Measurements from ENCODE around the gene MCF2L. TPM values are rescaled to one million over a fixed set of nuclear protein-coding genes. Genes with fewer than 3 reads are reported as not detected.
A peak's percentile ranks its signal among the peaks of the same experiment; 100 is the strongest.

MCF2L gene
- polyA plus RNA-seq, 1 donor, result 30.9 TPM

DNA sequence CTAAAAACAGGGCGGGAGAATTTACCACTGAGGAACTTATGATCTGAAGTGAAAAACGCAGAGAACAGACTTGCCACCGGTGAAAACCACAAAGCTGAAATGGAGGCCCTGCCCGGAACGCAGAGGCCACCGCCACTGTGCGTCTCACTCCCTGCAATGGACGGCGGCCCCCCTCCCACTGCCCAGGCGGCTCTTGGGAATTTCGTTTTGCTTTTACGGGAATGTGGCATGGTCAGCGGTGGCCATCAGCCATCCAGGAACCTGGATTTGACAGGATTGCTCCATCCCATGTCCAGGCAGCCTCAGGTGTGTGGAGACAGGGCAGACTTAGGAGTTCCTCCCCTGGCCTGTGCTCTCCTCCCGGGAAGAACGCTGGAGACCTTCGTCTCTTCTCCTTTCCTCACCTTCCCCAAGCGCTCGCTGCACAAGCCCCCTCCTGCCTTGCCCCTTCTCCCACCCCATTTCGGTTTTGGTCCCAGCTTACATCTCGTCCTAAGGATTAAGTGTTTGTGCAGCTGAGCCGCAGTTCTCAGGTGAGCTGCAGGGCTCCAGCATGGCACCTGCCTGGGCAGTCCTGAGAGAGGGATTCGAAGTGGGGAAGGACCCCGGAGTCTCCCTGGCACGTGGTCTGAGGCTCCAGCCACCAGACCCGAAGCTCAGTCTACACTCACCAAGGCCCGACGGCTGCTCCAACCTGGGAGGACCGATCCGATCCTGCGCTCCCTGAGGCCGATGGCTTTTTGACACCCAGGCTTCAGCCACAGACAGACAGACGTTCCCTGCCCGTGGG lies 49.9 kb downstream of the MCF2L start:
- WGBS (ENCODE audit: insufficient coverage, low lambda C conversion rate), result 80% methylated on average over 1 of the region's 33 CpGs
- Histone ChIP-seq H3K27me3 (ENCODE audit: control insufficient read depth, insufficient read depth, low read length) (no peaks in the 10 kb centered on the region), H3K4me3 (ENCODE audit: low read length) (no peak overlapping the region), H3K36me3 (ENCODE audit: control insufficient read depth, insufficient read depth, low read length) (peaks cover 46% of the 10 kb centered on the region), H3K27ac (ENCODE audit: low read length) (no peak overlapping the region), H3K9me3 (ENCODE audit: control insufficient read depth, low read depth, low read length) (no peaks in the 10 kb centered on the region), H3K4me1 (ENCODE audit: control insufficient read depth, insufficient read depth, low read length) (peaks cover 4% of the 10 kb centered on the region)
- DNase-seq, result no peak

DNA sequence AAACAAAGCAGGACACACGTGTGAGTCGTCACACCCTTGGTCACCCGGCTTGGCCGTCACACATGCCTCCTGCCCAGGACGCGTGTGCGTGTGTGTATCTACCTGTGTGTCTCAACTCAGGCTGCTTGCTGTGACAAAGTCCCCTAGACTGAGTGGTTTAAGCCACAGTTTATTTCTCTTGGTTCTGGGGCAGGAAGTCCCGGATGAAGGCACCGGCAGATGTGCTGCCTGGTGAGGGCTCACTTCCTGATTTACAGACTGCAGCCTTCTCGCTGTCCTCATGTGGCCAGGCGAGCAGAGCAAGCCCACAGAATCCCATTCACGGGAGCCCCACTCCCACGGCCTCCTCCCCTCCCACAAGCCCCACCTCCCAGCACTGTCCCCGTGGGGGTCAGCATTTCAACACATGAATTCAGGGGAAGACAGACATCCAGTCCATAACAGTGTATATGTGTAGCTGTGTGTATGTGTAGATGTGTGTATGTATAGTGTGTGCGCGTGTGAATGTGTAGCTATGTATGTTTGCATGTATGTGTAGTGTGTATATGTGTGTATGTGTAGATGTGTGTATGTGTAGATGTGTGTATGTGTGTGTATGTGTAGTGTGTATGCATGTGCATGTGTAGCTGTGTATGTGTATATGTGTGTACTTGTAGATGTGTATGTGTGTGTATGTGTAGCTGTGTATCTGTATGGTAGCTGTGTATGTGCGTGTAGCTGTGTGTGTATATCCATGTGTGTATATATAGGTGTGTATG lies 51.5 kb downstream of the MCF2L start:
- DNase-seq, result no peak
- WGBS (ENCODE audit: insufficient coverage, low lambda C conversion rate), result 100% methylated on average over 2 of the region's 17 CpGs
- Histone ChIP-seq H3K9me3 (ENCODE audit: control insufficient read depth, low read depth, low read length) (no peaks in the 10 kb centered on the region), H3K4me1 (ENCODE audit: control insufficient read depth, insufficient read depth, low read length) (peaks cover 4% of the 10 kb centered on the region), H3K27ac (ENCODE audit: low read length) (no peak overlapping the region), H3K27me3 (ENCODE audit: control insufficient read depth, insufficient read depth, low read length) (no peaks in the 10 kb centered on the region), H3K36me3 (ENCODE audit: control insufficient read depth, insufficient read depth, low read length) (peaks cover 43% of the 10 kb centered on the region), H3K4me3 (ENCODE audit: low read length) (no peak overlapping the region)

DNA sequence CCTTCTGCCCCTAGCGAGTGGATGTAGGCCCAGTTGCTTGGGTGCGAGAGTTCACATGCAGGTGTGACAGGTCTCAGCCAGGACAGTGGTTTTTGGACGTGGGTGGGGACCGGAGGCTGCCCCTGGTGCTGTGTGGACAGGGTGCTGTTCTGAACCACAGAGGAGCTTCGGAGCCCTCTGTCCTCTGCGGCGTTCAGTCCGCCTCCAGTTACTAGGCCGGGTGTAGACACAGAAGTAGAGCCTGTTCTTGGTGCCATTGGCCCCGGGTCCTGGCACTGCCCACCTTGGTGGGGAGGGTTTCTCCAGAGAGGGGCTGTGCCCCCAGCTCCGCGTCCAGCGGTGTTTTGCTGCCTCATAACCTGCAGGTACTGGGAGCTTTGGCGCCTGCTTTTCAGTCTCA lies 52.4 kb downstream of the MCF2L start:
- H3K36me3 ChIP-seq (ENCODE audit: control insufficient read depth, insufficient read depth, low read length), result peaks cover 34% of the 10 kb centered on the region
- no peak for DNase-seq
- H3K4me3 ChIP-seq (ENCODE audit: low read length), result no peak overlapping the region
- H3K27ac ChIP-seq (ENCODE audit: low read length), result no peak overlapping the region
- WGBS (ENCODE audit: insufficient coverage, low lambda C conversion rate), result no CpG with 5 or more reads among the region's 14 CpGs
- H3K9me3 ChIP-seq (ENCODE audit: control insufficient read depth, low read depth, low read length), result no peaks in the 10 kb centered on the region
- no peaks in the 10 kb centered on the region for H3K27me3 ChIP-seq (ENCODE audit: control insufficient read depth, insufficient read depth, low read length)
- H3K4me1 ChIP-seq (ENCODE audit: control insufficient read depth, insufficient read depth, low read length), result peaks cover 4% of the 10 kb centered on the region

DNA sequence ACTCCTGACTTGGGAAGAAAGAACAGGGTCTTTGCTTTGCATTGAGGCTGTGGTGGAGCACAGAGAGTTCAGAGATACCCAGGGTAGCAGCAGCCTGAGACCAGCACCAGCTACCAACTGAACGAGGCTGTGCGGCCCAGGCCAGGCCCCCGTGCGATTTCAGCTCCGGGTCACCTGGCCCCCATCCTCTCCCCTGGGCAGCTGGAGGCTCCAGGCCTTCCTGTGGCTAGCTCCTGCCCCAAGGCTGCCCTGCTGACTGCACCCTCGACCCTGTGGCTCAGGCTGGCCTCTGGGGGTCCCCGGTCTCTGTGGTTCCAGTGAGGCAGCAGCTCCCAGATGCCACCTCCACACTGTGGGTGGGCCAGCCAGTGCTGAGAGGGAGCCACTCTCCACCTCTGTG lies 52.8 kb downstream of the MCF2L start:
- WGBS (ENCODE audit: insufficient coverage, low lambda C conversion rate), result no CpG with 5 or more reads among the region's 7 CpGs
- Histone ChIP-seq H3K27ac (ENCODE audit: low read length) (no peak overlapping the region), H3K27me3 (ENCODE audit: control insufficient read depth, insufficient read depth, low read length) (no peaks in the 10 kb centered on the region), H3K36me3 (ENCODE audit: control insufficient read depth, insufficient read depth, low read length) (peaks cover 33% of the 10 kb centered on the region), H3K4me1 (ENCODE audit: control insufficient read depth, insufficient read depth, low read length) (peaks cover 4% of the 10 kb centered on the region), H3K4me3 (ENCODE audit: low read length) (no peak overlapping the region), H3K9me3 (ENCODE audit: control insufficient read depth, low read depth, low read length) (no peaks in the 10 kb centered on the region)
- DNase-seq, result no peak

DNA sequence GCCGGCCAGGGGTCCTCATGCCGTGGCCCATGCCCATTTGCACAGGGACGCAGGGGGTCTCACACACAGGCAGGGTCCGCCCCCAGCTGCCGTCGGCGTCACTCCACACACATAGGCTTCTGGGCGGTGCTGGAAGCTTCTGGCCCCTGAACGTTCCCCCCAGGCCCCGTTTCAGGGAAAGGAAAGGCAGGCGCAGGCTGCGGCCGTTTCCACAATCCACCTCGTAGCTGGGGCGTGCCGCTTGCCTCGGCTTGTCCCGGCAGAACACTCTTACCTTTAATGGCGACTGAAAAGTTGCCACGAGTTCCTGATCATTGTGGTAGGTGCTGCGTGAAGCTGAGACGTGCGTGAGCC lies 53.4 kb downstream of the MCF2L start:
- no CpG with 5 or more reads among the region's 23 CpGs for WGBS (ENCODE audit: insufficient coverage, low lambda C conversion rate)
- peaks cover 4% of the 10 kb centered on the region for H3K4me1 ChIP-seq (ENCODE audit: control insufficient read depth, insufficient read depth, low read length)
- DNase-seq, result no peak
- H3K4me3 ChIP-seq (ENCODE audit: low read length), result no peak overlapping the region
- no peaks in the 10 kb centered on the region for H3K27me3 ChIP-seq (ENCODE audit: control insufficient read depth, insufficient read depth, low read length)
- peaks cover 32% of the 10 kb centered on the region for H3K36me3 ChIP-seq (ENCODE audit: control insufficient read depth, insufficient read depth, low read length)
- no peaks in the 10 kb centered on the region for H3K9me3 ChIP-seq (ENCODE audit: control insufficient read depth, low read depth, low read length)
- no peak overlapping the region for H3K27ac ChIP-seq (ENCODE audit: low read length)

DNA sequence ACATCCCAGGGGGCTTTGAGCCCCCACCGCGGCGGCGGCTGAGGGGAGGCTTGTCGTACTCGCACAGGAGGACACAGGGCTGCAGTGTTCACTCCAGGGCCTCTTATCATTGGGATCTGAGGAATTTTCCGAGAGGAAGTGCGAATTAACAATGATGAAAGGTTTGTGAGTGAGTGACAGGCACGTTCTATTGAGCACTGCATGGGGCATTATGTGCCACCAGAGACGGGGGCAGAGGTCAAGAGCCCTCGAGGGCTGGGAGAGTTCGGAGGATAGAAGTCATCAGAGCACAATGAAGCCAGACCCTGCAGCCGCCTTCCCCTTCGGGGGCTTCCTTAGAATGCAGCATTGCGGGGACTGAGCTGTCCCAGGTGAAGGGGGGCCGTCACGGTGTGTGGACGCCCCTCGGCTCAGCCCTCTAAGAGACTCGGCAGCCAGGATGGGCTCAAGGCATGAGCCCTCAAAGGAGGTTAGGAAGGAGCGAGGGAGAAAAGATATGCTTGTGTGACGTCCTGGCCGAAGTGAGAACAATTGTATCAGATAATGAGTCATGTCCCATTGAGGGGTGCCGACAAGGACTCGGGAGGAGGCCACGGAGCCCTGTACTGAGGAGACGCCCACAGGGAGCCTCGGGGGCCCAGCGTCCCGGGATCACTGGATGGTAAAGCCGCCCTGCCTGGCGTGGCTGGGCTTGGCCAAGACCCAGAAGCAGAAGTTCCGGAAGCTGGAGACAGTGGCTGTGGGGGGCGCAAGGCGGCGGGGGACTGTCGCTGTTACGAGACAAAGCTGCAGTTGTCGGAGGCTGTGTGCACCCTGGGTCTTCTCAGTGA lies 53.9 kb downstream of the MCF2L start:
- H3K27ac ChIP-seq (ENCODE audit: low read length), result no peak overlapping the region
- DNase-seq, result peak in 1 of 2 donors; percentile 54

DNA sequence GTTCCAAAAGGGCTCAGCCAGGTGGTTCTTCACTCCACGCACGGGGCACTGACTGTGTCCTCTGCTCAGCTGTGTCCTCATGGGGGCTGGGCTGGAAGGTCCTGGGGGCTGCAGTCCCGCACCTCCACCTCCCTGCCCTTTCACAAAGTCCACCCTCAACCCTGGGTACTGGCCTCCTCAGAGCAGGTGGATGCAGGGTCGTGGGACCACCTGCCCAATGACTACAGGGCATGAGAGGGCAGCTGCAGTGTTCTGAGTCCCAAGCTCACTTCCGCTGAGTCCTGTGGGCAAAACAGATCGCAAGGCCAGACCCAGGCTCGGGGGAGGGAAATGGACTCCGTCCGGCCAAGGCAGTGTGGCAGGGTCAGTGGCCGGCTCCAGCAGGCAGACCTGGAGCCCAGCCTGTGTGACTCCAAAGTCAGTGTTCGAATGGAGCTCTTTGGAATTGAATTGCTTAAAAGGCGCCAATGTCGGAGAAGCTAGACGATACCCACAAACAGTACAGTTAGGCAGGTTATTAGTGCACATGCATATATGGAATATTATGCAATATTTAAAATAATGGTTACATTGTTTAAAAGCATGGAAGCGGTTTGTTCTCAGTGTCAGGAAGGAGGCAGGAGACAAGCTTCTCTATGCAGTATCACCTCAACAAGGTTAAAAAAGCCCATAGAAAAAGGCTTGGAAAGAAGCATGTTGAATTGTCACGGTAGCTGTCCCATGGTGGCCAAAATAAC lies 54.8 kb downstream of the MCF2L start:
- peaks cover 4% of the 10 kb centered on the region for H3K4me1 ChIP-seq (ENCODE audit: control insufficient read depth, insufficient read depth, low read length)
- WGBS (ENCODE audit: insufficient coverage, low lambda C conversion rate), result 100% methylated on average over 1 of the region's 16 CpGs
- peaks cover 19% of the 10 kb centered on the region for H3K36me3 ChIP-seq (ENCODE audit: control insufficient read depth, insufficient read depth, low read length)
- DNase-seq, result no peak
- no peaks in the 10 kb centered on the region for H3K9me3 ChIP-seq (ENCODE audit: control insufficient read depth, low read depth, low read length)
- H3K27me3 ChIP-seq (ENCODE audit: control insufficient read depth, insufficient read depth, low read length), result no peaks in the 10 kb centered on the region
- H3K27ac ChIP-seq (ENCODE audit: low read length), result no peak overlapping the region
- H3K4me3 ChIP-seq (ENCODE audit: low read length), result no peak overlapping the region

More for the DNA sequence above, 53.9 kb downstream of the MCF2L start:
- whole genome bisulfite sequencing (ENCODE audit: insufficient coverage, low lambda C conversion rate), result no CpG with 5 or more reads among the region's 39 CpGs
- Histone ChIP-seq H3K4me1 (ENCODE audit: control insufficient read depth, insufficient read depth, low read length) (peaks cover 4% of the 10 kb centered on the region), H3K9me3 (ENCODE audit: control insufficient read depth, low read depth, low read length) (no peaks in the 10 kb centered on the region), H3K27me3 (ENCODE audit: control insufficient read depth, insufficient read depth, low read length) (no peaks in the 10 kb centered on the region), H3K36me3 (ENCODE audit: control insufficient read depth, insufficient read depth, low read length) (peaks cover 26% of the 10 kb centered on the region), H3K4me3 (ENCODE audit: low read length) (no peak overlapping the region)

DNA sequence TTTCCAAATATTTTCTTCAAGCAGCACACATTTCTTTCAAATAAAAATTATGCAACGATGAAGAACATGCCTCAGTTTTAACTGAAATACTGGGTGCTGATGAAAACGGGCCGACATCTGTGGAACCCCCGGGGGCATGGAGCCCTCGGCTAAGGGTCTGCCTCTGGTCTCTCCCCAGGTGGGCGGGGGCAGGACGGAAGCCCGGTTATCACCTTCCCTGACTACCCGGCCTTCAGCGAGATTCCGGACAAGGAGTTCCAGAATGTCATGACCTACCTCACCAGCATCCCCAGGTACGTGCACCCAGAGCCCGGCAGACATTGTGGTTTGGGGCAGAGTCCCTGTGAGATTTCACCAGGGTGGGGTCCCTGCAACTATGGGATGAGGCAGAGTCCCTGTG lies 55.5 kb downstream of the MCF2L start:
- no peak for DNase-seq
- 100% methylated on average over 1 of the region's 13 CpGs for WGBS (ENCODE audit: insufficient coverage, low lambda C conversion rate)

DNA sequence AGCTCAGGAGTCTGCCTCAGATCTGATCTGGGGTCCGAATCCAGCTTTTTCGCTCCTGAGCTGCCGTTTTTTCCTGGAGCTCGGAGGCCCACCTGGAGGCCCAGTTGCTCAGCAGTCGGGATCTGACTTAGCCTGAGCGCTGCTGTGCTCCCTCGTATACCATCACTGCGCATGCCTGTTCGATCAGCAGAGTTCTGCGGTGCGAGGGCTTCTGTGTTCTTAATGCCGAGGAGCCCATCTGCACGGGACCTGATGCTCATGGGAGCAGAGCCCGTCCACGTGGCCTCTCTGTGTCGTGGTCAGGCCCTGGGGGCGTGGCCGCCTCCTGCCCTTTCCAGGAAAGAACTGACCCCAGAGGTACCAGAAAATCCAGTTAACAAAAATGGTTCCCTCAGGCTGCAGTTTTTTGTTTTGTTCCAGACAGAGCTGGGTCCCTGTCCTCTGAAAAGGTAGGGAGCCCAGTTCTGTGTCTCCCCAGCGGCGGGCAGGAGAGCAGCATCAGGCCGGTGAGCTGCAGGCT lies 57.4 kb downstream of the MCF2L start:
- Histone ChIP-seq H3K9me3 (ENCODE audit: control insufficient read depth, low read depth, low read length) (no peaks in the 10 kb centered on the region), H3K27ac (ENCODE audit: low read length) (no peak overlapping the region), H3K4me3 (ENCODE audit: low read length) (no peak overlapping the region), H3K36me3 (ENCODE audit: control insufficient read depth, insufficient read depth, low read length) (peaks cover 5% of the 10 kb centered on the region), H3K4me1 (ENCODE audit: control insufficient read depth, insufficient read depth, low read length) (peaks cover 4% of the 10 kb centered on the region), H3K27me3 (ENCODE audit: control insufficient read depth, insufficient read depth, low read length) (no peaks in the 10 kb centered on the region)
- DNase-seq, result no peak
- WGBS (ENCODE audit: insufficient coverage, low lambda C conversion rate), result no CpG with 5 or more reads among the region's 21 CpGs

More for the DNA sequence above, 55.5 kb downstream of the MCF2L start:
- Histone ChIP-seq H3K27ac (ENCODE audit: low read length) (no peak overlapping the region), H3K36me3 (ENCODE audit: control insufficient read depth, insufficient read depth, low read length) (peaks cover 14% of the 10 kb centered on the region), H3K9me3 (ENCODE audit: control insufficient read depth, low read depth, low read length) (no peaks in the 10 kb centered on the region), H3K27me3 (ENCODE audit: control insufficient read depth, insufficient read depth, low read length) (no peaks in the 10 kb centered on the region), H3K4me3 (ENCODE audit: low read length) (no peak overlapping the region), H3K4me1 (ENCODE audit: control insufficient read depth, insufficient read depth, low read length) (peaks cover 4% of the 10 kb centered on the region)

All from large intestine (tissue), 3 donors.